ENCODE data around the gene SUPT5H. TPM values are rescaled to one million over a fixed set of nuclear protein-coding genes. Genes with fewer than 3 reads are reported as not detected.

The SUPT5H gene
- polyA plus RNA-seq, 1 donor from 2014 or later = 92.5 TPM

DNA sequence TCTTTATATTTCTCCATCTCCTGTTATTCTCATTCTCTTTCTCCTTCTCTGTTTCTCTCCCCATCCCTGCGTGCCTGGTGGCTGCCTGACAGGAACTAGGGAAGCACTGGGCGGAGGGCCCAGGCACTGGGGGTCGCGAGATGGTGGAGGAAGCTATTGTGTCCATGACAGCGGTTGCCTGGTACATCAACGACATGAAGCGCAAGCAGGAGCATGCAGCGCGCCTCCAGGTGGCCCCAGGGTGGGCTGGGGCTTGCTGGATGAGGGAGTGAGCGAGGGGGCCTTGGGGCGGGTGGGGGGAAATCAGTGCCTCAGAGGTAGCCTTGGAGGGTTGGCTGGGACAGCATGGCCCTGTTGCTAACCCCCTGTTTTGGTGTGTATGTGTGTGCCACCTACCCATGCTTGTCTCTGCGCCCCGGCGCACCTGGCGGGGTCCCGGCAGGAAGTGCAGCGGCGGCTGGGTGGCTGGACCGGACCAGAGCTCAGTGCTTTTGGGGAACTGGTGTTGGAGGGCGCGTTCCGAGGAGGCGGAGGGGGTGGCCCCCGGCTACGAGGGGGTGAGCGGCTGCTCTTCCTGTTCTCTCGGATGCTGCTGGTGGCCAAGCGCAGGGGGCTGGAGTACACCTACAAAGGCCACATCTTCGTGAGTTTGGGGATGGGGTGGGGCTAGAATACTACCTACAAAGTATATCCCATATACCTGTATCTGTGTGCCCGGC is 27.8 kb upstream of the SUPT5H start:
- Histone ChIP-seq H3F3A (ENCODE audit: insufficient read depth, low read length, poor library complexity, severe bottlenecking) (no peaks in the 10 kb centered on the region), H3K9me3 (ENCODE audit: low read length) (no peaks in the 10 kb centered on the region), H3K9ac (ENCODE audit: low read length) (no peak overlapping the region), H4K20me1 (ENCODE audit: insufficient read depth) (no peaks in the 10 kb centered on the region), H3K79me2 (replicated peaks; ENCODE audit: insufficient read depth, low read length) (peaks cover 27% of the 10 kb centered on the region), H3K9me2 (ENCODE audit: insufficient read depth, low read length) (no peaks in the 10 kb centered on the region), H3K36me3 (ENCODE audit: insufficient read depth, low read length) (no peaks in the 10 kb centered on the region), H3K27me3 (ENCODE audit: insufficient read depth, low read depth, low read length) (no peaks in the 10 kb centered on the region), H3K4me3 (ENCODE audit: low read length) (no peak overlapping the region), H2AFZ (ENCODE audit: low read depth, low read length) (no peak overlapping the region), H3K4me2 (ENCODE audit: low read length) (no peak overlapping the region), H3K27ac (ENCODE audit: low read length) (no peak overlapping the region)
- TF ChIP-seq EP300 (conservative IDR thresholded peaks at IDR 0.05; ENCODE audit: poor library complexity, severe bottlenecking) (no peak), TAF1 (IDR thresholded peaks at IDR 0.05; ENCODE audit: low read depth) (no peak), MXI1 (conservative IDR thresholded peaks at IDR 0.05; ENCODE audit: poor library complexity, severe bottlenecking) (no peak), RAD21 (conservative IDR thresholded peaks at IDR 0.05) (no peak), EZH2 (IDR thresholded peaks at IDR 0.05; ENCODE audit: borderline replicate concordance, insufficient read depth, low read length, poor library complexity, severe bottlenecking) (no peak), SMC3 (conservative IDR thresholded peaks at IDR 0.05; ENCODE audit: poor library complexity) (no peak), POLR2AphosphoS5 (IDR thresholded peaks at IDR 0.05) (no peak)
- TF ChIP-seq, protein P1, sequence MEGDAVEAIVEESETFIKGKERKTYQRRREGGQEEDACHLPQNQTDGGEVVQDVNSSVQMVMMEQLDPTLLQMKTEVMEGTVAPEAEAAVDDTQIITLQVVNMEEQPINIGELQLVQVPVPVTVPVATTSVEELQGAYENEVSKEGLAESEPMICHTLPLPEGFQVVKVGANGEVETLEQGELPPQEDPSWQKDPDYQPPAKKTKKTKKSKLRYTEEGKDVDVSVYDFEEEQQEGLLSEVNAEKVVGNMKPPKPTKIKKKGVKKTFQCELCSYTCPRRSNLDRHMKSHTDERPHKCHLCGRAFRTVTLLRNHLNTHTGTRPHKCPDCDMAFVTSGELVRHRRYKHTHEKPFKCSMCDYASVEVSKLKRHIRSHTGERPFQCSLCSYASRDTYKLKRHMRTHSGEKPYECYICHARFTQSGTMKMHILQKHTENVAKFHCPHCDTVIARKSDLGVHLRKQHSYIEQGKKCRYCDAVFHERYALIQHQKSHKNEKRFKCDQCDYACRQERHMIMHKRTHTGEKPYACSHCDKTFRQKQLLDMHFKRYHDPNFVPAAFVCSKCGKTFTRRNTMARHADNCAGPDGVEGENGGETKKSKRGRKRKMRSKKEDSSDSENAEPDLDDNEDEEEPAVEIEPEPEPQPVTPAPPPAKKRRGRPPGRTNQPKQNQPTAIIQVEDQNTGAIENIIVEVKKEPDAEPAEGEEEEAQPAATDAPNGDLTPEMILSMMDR (IDR thresholded peaks at IDR 0.05; ENCODE audit: poor library complexity, severe bottlenecking) = no peak
- TF ChIP-seq, protein P2, sequence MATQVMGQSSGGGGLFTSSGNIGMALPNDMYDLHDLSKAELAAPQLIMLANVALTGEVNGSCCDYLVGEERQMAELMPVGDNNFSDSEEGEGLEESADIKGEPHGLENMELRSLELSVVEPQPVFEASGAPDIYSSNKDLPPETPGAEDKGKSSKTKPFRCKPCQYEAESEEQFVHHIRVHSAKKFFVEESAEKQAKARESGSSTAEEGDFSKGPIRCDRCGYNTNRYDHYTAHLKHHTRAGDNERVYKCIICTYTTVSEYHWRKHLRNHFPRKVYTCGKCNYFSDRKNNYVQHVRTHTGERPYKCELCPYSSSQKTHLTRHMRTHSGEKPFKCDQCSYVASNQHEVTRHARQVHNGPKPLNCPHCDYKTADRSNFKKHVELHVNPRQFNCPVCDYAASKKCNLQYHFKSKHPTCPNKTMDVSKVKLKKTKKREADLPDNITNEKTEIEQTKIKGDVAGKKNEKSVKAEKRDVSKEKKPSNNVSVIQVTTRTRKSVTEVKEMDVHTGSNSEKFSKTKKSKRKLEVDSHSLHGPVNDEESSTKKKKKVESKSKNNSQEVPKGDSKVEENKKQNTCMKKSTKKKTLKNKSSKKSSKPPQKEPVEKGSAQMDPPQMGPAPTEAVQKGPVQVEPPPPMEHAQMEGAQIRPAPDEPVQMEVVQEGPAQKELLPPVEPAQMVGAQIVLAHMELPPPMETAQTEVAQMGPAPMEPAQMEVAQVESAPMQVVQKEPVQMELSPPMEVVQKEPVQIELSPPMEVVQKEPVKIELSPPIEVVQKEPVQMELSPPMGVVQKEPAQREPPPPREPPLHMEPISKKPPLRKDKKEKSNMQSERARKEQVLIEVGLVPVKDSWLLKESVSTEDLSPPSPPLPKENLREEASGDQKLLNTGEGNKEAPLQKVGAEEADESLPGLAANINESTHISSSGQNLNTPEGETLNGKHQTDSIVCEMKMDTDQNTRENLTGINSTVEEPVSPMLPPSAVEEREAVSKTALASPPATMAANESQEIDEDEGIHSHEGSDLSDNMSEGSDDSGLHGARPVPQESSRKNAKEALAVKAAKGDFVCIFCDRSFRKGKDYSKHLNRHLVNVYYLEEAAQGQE (IDR thresholded peaks at IDR 0.05; ENCODE audit: borderline replicate concordance) = no peak

DNA sequence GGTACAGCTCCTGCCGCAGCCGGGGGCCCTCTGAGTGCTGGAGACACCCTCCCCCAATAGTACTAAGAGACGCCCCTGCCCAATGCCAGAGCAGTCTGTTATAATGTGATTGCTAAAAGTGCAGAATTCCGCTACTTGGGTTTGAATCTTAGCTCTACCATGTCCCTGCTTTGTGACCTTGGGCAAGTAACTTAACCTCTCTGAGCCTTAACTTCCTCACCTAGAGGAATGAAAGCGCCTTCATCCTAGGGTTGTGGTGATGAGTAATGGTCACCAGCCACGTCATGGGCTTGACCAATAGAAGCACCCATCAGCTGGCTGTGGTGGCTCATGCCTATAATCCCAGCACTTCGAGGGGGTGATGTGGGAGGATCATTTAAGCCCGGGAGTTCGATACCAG is 26.4 kb upstream of the SUPT5H start:
- no peak overlapping the region for H2AFZ ChIP-seq (ENCODE audit: low read depth, low read length)
- H3K36me3 ChIP-seq (ENCODE audit: insufficient read depth, low read length) = no peaks in the 10 kb centered on the region
- H3K9ac ChIP-seq (ENCODE audit: low read length) = no peak overlapping the region
- no peaks in the 10 kb centered on the region for H3F3A ChIP-seq (ENCODE audit: insufficient read depth, low read length, poor library complexity, severe bottlenecking)
- H3K79me2 ChIP-seq (replicated peaks; ENCODE audit: insufficient read depth, low read length) = peaks cover 22% of the 10 kb centered on the region
- no peak for TF ChIP-seq SMC3 (conservative IDR thresholded peaks at IDR 0.05; ENCODE audit: poor library complexity)
- H3K9me2 ChIP-seq (ENCODE audit: insufficient read depth, low read length) = no peaks in the 10 kb centered on the region
- no peak overlapping the region for H3K4me2 ChIP-seq (ENCODE audit: low read length)
- H3K27ac ChIP-seq (ENCODE audit: low read length) = no peak overlapping the region
- no peaks in the 10 kb centered on the region for H3K27me3 ChIP-seq (ENCODE audit: insufficient read depth, low read depth, low read length)
- H3K9me3 ChIP-seq (ENCODE audit: low read length) = no peaks in the 10 kb centered on the region
- H3K4me3 ChIP-seq (ENCODE audit: low read length) = no peak overlapping the region
- H4K20me1 ChIP-seq (ENCODE audit: insufficient read depth) = no peaks in the 10 kb centered on the region

All from neural cell (in vitro differentiated cells).